ENCODE measurements around the gene PEAR1.

DNA sequence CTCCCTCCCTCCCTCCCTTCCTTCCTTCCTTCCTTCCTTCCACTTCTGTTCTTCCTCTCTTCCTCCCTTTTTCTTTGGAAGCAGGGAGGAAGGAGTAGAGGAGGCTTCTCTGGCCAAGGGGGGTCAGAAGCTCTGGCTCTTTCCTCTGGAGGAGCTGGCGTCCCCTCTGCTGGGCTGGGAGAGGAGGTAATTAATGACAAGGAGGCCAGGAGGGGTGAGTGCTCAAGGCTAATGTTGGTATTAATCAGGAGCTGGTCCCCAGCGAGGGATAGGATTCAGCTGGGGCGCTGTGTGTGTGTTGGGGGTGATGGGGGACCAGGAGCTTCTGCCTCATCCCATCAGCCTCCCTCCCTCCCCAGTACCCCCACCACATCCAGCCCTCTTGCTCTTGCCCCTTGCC lies 6.2 kb upstream of the PEAR1 start:
- TF ChIP-seq, protein P1, sequence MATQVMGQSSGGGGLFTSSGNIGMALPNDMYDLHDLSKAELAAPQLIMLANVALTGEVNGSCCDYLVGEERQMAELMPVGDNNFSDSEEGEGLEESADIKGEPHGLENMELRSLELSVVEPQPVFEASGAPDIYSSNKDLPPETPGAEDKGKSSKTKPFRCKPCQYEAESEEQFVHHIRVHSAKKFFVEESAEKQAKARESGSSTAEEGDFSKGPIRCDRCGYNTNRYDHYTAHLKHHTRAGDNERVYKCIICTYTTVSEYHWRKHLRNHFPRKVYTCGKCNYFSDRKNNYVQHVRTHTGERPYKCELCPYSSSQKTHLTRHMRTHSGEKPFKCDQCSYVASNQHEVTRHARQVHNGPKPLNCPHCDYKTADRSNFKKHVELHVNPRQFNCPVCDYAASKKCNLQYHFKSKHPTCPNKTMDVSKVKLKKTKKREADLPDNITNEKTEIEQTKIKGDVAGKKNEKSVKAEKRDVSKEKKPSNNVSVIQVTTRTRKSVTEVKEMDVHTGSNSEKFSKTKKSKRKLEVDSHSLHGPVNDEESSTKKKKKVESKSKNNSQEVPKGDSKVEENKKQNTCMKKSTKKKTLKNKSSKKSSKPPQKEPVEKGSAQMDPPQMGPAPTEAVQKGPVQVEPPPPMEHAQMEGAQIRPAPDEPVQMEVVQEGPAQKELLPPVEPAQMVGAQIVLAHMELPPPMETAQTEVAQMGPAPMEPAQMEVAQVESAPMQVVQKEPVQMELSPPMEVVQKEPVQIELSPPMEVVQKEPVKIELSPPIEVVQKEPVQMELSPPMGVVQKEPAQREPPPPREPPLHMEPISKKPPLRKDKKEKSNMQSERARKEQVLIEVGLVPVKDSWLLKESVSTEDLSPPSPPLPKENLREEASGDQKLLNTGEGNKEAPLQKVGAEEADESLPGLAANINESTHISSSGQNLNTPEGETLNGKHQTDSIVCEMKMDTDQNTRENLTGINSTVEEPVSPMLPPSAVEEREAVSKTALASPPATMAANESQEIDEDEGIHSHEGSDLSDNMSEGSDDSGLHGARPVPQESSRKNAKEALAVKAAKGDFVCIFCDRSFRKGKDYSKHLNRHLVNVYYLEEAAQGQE (IDR thresholded peaks at IDR 0.05; ENCODE audit: insufficient replicate concordance, low read depth), result no peak
- TF ChIP-seq, protein P2, sequence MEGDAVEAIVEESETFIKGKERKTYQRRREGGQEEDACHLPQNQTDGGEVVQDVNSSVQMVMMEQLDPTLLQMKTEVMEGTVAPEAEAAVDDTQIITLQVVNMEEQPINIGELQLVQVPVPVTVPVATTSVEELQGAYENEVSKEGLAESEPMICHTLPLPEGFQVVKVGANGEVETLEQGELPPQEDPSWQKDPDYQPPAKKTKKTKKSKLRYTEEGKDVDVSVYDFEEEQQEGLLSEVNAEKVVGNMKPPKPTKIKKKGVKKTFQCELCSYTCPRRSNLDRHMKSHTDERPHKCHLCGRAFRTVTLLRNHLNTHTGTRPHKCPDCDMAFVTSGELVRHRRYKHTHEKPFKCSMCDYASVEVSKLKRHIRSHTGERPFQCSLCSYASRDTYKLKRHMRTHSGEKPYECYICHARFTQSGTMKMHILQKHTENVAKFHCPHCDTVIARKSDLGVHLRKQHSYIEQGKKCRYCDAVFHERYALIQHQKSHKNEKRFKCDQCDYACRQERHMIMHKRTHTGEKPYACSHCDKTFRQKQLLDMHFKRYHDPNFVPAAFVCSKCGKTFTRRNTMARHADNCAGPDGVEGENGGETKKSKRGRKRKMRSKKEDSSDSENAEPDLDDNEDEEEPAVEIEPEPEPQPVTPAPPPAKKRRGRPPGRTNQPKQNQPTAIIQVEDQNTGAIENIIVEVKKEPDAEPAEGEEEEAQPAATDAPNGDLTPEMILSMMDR (IDR thresholded peaks at IDR 0.05; ENCODE audit: insufficient read depth, low read length), result no peak
- no peak for TF ChIP-seq POLR2AphosphoS5 (IDR thresholded peaks at IDR 0.05; ENCODE audit: low read depth)
